Transverse colon (tissue), 4 donors: ENCODE data around the gene BDKRB2.
A peak's percentile ranks its signal among the peaks of the same experiment; 100 is the strongest.

ENCODE experiments used
- CTCF ChIP-seq, 5 experiments: fragments of 200-600 bp in 3 of 5; fragments of 450-650 bp in 2 of 5; sonication (generic) in 3 of 5; IDR thresholded peaks; 1 replicate in 2 of 5; 2 replicates in 3 of 5; pipeline ENCODE4 v1.5.1; 2016 to 2017; ENCODE audit warnings: antibody characterized with exemption in 5 of 5, inconsistent platforms in 3 of 5, mild to moderate bottlenecking in 2 of 5, moderate library complexity in 1 of 5
- POLR2A ChIP-seq: fragments of 450-650 bp; IDR thresholded peaks from one replicate; pipeline ENCODE4 v1.6.1; 2016; ENCODE audit warnings: antibody characterized with exemption, mild to moderate bottlenecking, moderate library complexity
- POLR2AphosphoS5 ChIP-seq, 3 donors: sonication (generic); formaldehyde crosslinking; IDR thresholded peaks; one replicate each; pipeline ENCODE4 v1.6.1; 2016; ENCODE audit warnings: antibody characterized with exemption in 3 of 3

GRCh38 chr14:96225745-96226151 lies 21.1 kb downstream of the BDKRB2 start:
- no peak for TF ChIP-seq POLR2A
- TF ChIP-seq CTCF (IDR thresholded peaks at IDR 0.05), result peak in 3 of 5 experiments; percentile 14 to 55 (median 30)
- TF ChIP-seq POLR2AphosphoS5 (IDR thresholded peaks at IDR 0.05), result no peak
